HEK293 (cell line): Measurements from ENCODE around the gene CNIH3.

Experiments
- CTCF ChIA-PET: fragments of 350-600 bp; formaldehyde crosslinking; extraction: SDS; loops from one replicate; lab custom pipeline; 2021; ENCODE audit warnings: antibody characterized with exemption; lab: Yijun Ruan, JAX
- POLR2A ChIA-PET: fragments of 300-600 bp; formaldehyde crosslinking; extraction: SDS; loops from one replicate; lab custom pipeline; 2020; ENCODE audit warnings: antibody characterized with exemption, inconsistent platforms; lab: Yijun Ruan, JAX
- H3K27ac ChIP-seq: fragments of 200-500 bp; sonication (Bioruptor generic); 2 replicates; pipeline ENCODE4 v1.5.1; 2014; ENCODE audit warnings: low read depth, low read length, control low read depth, inconsistent platforms; ENCODE audit errors: extremely low read depth
- H3K36me3 ChIP-seq, 2 experiments: fragments of 200-500 bp in 1 of 2; sonication (Bioruptor generic) in 1 of 2; 1 replicate in 1 of 2; 2 replicates in 1 of 2; pipeline ENCODE4 v1.5.1; 2014 to 2017; ENCODE audit warnings: inconsistent platforms in 2 of 2, low read length in 2 of 2; ENCODE audit not compliant: control insufficient read depth in 2 of 2, insufficient read depth in 1 of 2
- H3K4me1 ChIP-seq: fragments of 200-500 bp; sonication (Bioruptor generic); 2 replicates; pipeline ENCODE4 v1.5.1; 2014; ENCODE audit warnings: mild to moderate bottlenecking, low read length, inconsistent platforms; ENCODE audit not compliant: control insufficient read depth, insufficient read depth
- H3K4me3 ChIP-seq: 2 replicates; pipeline ENCODE4 v1.5.1; 2011; ENCODE audit warnings: low read depth, mild to moderate bottlenecking, control low read depth, low read length, moderate library complexity
- H3K9me3 ChIP-seq: fragments of 200-500 bp; sonication (Bioruptor generic); 2 replicates; pipeline ENCODE4 v1.5.1; 2014; ENCODE audit warnings: low read depth, low read length, inconsistent platforms; ENCODE audit not compliant: control insufficient read depth, insufficient read depth
- BCL11A ChIP-seq: fragments of 450-650 bp; formaldehyde crosslinking; IDR thresholded peaks from 2 replicates; pipeline ENCODE4 v1.5.1; 2016; ENCODE audit warnings: low read depth, missing biosample characterization, missing genetic modification characterization
- FEZF1 ChIP-seq: fragments of 450-650 bp; formaldehyde crosslinking; IDR thresholded peaks from 2 replicates; pipeline ENCODE4 v1.5.1; 2016; ENCODE audit warnings: missing biosample characterization, missing genetic modification characterization
- GLI2 ChIP-seq: fragments of 450-650 bp; formaldehyde crosslinking; IDR thresholded peaks from 2 replicates; pipeline ENCODE4; 2017; ENCODE audit warnings: missing biosample characterization, missing genetic modification characterization, low read depth, borderline replicate concordance
- PRDM10 ChIP-seq: fragments of 450-650 bp; formaldehyde crosslinking; IDR thresholded peaks from 2 replicates; pipeline ENCODE4 v1.5.1; 2016; ENCODE audit warnings: missing biosample characterization, missing genetic modification characterization
- PRDM6 ChIP-seq: fragments of 450-650 bp; formaldehyde crosslinking; IDR thresholded peaks from 2 replicates; pipeline ENCODE4 v1.5.1; 2017; ENCODE audit warnings: missing biosample characterization, missing genetic modification characterization
- REPIN1 ChIP-seq: fragments of 450-650 bp; formaldehyde crosslinking; IDR thresholded peaks from 2 replicates; pipeline ENCODE4 v1.5.1; 2017; ENCODE audit warnings: missing biosample characterization, missing genetic modification characterization, low read depth
- ZBTB11 ChIP-seq: fragments of 450-650 bp; formaldehyde crosslinking; conservative IDR thresholded peaks from 2 replicates; pipeline ENCODE4 v1.5.1; 2016; ENCODE audit warnings: low read depth, missing biosample characterization, missing genetic modification characterization
- ZFP69B ChIP-seq: fragments of 450-650 bp; formaldehyde crosslinking; IDR thresholded peaks from 2 replicates; pipeline ENCODE4 v1.5.1; 2016; ENCODE audit warnings: missing biosample characterization, missing genetic modification characterization
- ZNF10 ChIP-seq: fragments of 450-650 bp; formaldehyde crosslinking; IDR thresholded peaks from 2 replicates; pipeline ENCODE4 v1.5.1; 2017; ENCODE audit warnings: missing biosample characterization, missing genetic modification characterization
- ZNF184 ChIP-seq: fragments of 450-650 bp; IDR thresholded peaks from 2 replicates; pipeline ENCODE4 v1.5.1; 2018; ENCODE audit warnings: missing biosample characterization, mild to moderate bottlenecking, missing genetic modification characterization
- ZNF214 ChIP-seq: fragments of 450-650 bp; formaldehyde crosslinking; IDR thresholded peaks from 2 replicates; pipeline ENCODE4 v1.5.1; 2017; ENCODE audit warnings: missing biosample characterization, mild to moderate bottlenecking, missing genetic modification characterization, borderline replicate concordance
- ZNF266 ChIP-seq: fragments of 450-650 bp; formaldehyde crosslinking; IDR thresholded peaks from 2 replicates; pipeline ENCODE4 v1.5.1; 2016; ENCODE audit warnings: missing biosample characterization, missing genetic modification characterization, low read depth
- ZNF311 ChIP-seq: fragments of 450-650 bp; formaldehyde crosslinking; IDR thresholded peaks from 2 replicates; pipeline ENCODE4 v1.5.1; 2017; ENCODE audit warnings: missing biosample characterization, missing genetic modification characterization, borderline replicate concordance
- ZNF335 ChIP-seq: fragments of 450-650 bp; formaldehyde crosslinking; conservative IDR thresholded peaks from 2 replicates; pipeline ENCODE4 v1.5.1; 2016; ENCODE audit warnings: missing biosample characterization, missing genetic modification characterization
- ZNF350 ChIP-seq: fragments of 450-650 bp; formaldehyde crosslinking; IDR thresholded peaks from 2 replicates; pipeline ENCODE4 v1.5.0; 2017; ENCODE audit warnings: missing biosample characterization, mild to moderate bottlenecking, missing genetic modification characterization
- ZNF354C ChIP-seq: fragments of 450-650 bp; formaldehyde crosslinking; IDR thresholded peaks from 2 replicates; pipeline ENCODE4 v1.5.1; 2016; ENCODE audit warnings: missing biosample characterization, missing genetic modification characterization, low read depth, borderline replicate concordance
- ZNF473 ChIP-seq: fragments of 450-650 bp; formaldehyde crosslinking; IDR thresholded peaks from 2 replicates; pipeline ENCODE4 v1.5.1; 2017; ENCODE audit warnings: missing biosample characterization, missing genetic modification characterization
- ZNF529 ChIP-seq: fragments of 450-650 bp; formaldehyde crosslinking; IDR thresholded peaks from 2 replicates; pipeline ENCODE4 v1.5.1; 2017; ENCODE audit warnings: missing genetic modification characterization, missing biosample characterization; ENCODE audit not compliant: insufficient replicate concordance
- ZSCAN23 ChIP-seq: fragments of 450-650 bp; formaldehyde crosslinking; IDR thresholded peaks from 2 replicates; pipeline ENCODE4 v1.5.1; 2016; ENCODE audit warnings: missing biosample characterization, missing genetic modification characterization

Gene CNIH3

GRCh38 chr1:224707843-224708725 is 92.0 kb downstream of the CNIH3 start (continued):
- no peak for TF ChIP-seq FEZF1 (tag by site-specific recombination)
- TF ChIP-seq PRDM6: no peak
- no peak for TF ChIP-seq ZNF10 (tag by site-specific recombination)
- no peak for TF ChIP-seq ZNF529 (tag by site-specific recombination)
- peak; percentile 60 for TF ChIP-seq ZNF335 (tag by site-specific recombination)
- TF ChIP-seq ZNF311 (tag by site-specific recombination): no peak
- TF ChIP-seq ZNF473 (tag by site-specific recombination): no peak
- no peak for TF ChIP-seq ZNF354C (tag by site-specific recombination)
- TF ChIP-seq REPIN1 (tag by site-specific recombination): no peak
- no peak for TF ChIP-seq ZNF184 (tag by site-specific recombination)
- TF ChIP-seq ZNF350 (tag by site-specific recombination): no peak
- TF ChIP-seq ZNF214 (tag by site-specific recombination): no peak
- TF ChIP-seq GLI2 (tag by site-specific recombination): no peak
- TF ChIP-seq ZSCAN23 (tag by site-specific recombination): no peak
- peak; percentile 29; the same call in 1 of the 2 replicates for TF ChIP-seq ZFP69B (tag by site-specific recombination)
- TF ChIP-seq, all 188 proteins: peak for 18

- TF ChIP-seq ZNF266 (tag by site-specific recombination) (no peak), ZBTB11 (tag by site-specific recombination) (0 out of 2 replicates have a peak, but pooled peaks have one; percentile 18), BCL11A (no peak), PRDM10 (peak; percentile 39; the same call in 1 of the 2 replicates)
- H3K4me1 ChIP-seq: peaks cover 4% of the 10 kb centered on the region; the same call in 1 of the 2 replicates
- H3K9me3 ChIP-seq: no peaks in the 10 kb centered on the region
- H3K27ac ChIP-seq: no peak overlapping the region
- no peak overlapping the region for H3K4me3 ChIP-seq
- ChIA-PET CTCF (interaction anchor here (0.7 to 1.9 kb wide), 3 partner anchors 9 to 142 kb away, joined by 3 to 5 read pairs (median 4); no protein-coding TSS in a partner anchor), POLR2A (interaction anchor here (0.5 kb wide), 1 partner anchor 12 kb away, joined by 5 read pairs; no protein-coding TSS in a partner anchor)
- H3K36me3 ChIP-seq: no peaks in the 10 kb centered on the region
These were observed 94.1 kb downstream of the CNIH3 start for GRCh38 chr1:224710196-224710595.
